ENCODE data around the gene KRT74. TPM values are rescaled to one million over a fixed set of nuclear protein-coding genes. Genes with fewer than 3 reads are reported as not detected.

The KRT74 gene
- total RNA-seq, 1 experiment from 2014 or later: not detected

DNA sequence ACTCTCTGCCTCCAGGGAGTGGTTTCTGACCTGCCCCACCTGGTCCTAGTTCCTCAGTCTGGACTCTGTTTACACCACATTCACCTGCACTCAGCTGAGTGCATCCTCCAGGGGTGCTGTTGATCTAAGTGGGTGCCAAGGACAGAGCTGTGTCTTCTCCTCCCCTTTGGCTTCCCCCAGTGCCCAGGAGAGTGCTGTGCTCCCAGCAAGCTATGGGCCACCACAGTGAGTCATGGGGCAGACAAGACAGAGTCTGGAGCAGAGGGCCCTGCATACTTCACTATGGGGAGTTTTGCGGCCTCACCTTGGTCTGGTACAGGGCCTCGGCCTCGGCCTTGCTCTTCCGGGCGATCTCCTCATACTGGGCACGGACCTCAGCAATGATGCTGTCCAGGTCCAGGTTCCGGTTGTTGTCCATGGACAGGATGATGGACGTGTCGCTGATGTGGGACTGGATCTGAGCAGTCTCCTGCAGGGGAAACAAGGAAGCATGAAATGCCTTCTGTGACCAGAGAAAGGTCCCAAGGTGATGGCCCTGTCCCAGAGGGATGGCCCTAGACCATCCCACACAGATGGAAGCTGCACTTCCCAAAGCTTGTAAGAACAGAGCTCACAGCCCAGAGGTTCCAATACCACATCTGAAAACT is 39.9 kb upstream of the KRT74 start:
- no peaks in the 10 kb centered on the region for H3K4me1 ChIP-seq (ENCODE audit: insufficient read depth, low read length)
- H3K27me3 ChIP-seq (ENCODE audit: low read length): peaks cover 62% of the 10 kb centered on the region
- POLR2A ChIA-PET (ENCODE audit: unreplicated experiment): no interaction called here
- H4K20me1 ChIP-seq (ENCODE audit: low read length): no peaks in the 10 kb centered on the region
- CTCF ChIA-PET: no interaction called here
- no peaks in the 10 kb centered on the region for H3K36me3 ChIP-seq (ENCODE audit: low read depth, low read length)
- no peaks in the 10 kb centered on the region for H3K9me3 ChIP-seq (ENCODE audit: low read length)
- TF ChIP-seq, protein P1, sequence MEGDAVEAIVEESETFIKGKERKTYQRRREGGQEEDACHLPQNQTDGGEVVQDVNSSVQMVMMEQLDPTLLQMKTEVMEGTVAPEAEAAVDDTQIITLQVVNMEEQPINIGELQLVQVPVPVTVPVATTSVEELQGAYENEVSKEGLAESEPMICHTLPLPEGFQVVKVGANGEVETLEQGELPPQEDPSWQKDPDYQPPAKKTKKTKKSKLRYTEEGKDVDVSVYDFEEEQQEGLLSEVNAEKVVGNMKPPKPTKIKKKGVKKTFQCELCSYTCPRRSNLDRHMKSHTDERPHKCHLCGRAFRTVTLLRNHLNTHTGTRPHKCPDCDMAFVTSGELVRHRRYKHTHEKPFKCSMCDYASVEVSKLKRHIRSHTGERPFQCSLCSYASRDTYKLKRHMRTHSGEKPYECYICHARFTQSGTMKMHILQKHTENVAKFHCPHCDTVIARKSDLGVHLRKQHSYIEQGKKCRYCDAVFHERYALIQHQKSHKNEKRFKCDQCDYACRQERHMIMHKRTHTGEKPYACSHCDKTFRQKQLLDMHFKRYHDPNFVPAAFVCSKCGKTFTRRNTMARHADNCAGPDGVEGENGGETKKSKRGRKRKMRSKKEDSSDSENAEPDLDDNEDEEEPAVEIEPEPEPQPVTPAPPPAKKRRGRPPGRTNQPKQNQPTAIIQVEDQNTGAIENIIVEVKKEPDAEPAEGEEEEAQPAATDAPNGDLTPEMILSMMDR (conservative IDR thresholded peaks at IDR 0.05; ENCODE audit: low read depth, low read length): no peak
- TF ChIP-seq EZH2phosphoT487 (IDR thresholded peaks at IDR 0.05; ENCODE audit: borderline replicate concordance, low read length) (no peak), EZH2 (IDR thresholded peaks at IDR 0.05; ENCODE audit: low read length, unreplicated experiment) (no peak)
- no peak overlapping the region for H3K27ac ChIP-seq (ENCODE audit: low read length)
- intact Hi-C loops (cut with micrococcal nuclease): no loop called here
- ATAC-seq (no peak), DNase-seq (no peak)
- no peak overlapping the region for H2AFZ ChIP-seq (ENCODE audit: low read length)
- H3F3A ChIP-seq (ENCODE audit: low read length, unreplicated experiment): no peaks in the 10 kb centered on the region
- no peaks in the 10 kb centered on the region for H3K79me2 ChIP-seq (ENCODE audit: low read length)
- H3K9me2 ChIP-seq (replicated peaks; ENCODE audit: low read length): no peaks in the 10 kb centered on the region
- no TSS peak for BruUV-seq (replicated peaks)
- H3K4me3 ChIP-seq (ENCODE audit: low read length): no peak overlapping the region
- H3K9ac ChIP-seq (ENCODE audit: low read length): no peak overlapping the region
- H3K4me2 ChIP-seq (ENCODE audit: low read length): no peak overlapping the region

DNA sequence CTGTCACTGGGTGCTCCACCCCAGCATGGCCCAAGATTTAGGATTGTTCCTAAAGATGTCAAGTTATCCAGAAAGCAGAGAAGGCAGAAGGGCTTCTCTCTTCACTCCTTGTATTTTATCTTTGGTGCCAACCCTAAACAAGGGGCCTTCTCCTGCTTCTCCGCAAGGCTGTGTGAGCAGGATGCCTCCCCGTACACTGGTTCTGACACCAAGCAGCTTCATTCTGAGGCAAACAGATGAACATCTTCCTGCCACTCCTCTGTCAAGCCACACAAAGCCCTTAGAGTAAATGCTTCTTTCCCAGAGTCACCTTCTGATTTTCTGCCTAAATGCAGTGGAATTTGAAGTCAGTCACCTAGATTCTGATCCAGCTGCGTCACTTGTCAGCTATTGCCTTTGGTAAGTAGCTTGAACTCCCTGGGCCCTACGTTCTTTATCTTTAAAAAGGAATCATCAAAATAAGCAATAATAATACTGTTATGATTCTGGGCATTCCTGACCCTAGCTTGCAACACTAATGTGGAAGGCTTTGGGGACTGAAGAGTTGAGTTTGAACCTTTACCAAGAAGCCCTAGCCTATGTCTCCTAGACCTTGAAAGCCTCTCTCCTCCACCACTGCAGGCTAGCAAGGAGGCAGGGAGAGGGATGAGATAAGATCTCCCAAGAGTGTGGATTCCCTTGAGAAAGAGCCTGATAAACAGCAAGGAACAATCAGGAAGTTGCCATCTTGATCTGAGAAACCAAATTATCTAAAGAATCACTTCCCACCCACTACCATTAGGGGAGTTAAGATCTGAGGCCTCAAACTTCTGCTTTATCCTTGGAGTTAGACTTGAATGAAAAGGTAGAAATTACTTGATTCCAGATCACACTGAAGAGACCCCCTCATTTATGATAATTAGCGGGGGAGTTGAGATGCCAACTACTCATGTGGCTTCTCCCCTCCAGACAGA is 39.1 kb upstream of the KRT74 start:
- no peak overlapping the region for H3K9ac ChIP-seq (ENCODE audit: low read length)
- H3K27ac ChIP-seq (ENCODE audit: low read length): no peak overlapping the region
- TF ChIP-seq, protein P1 (conservative IDR thresholded peaks at IDR 0.05; ENCODE audit: low read depth, low read length): no peak
- TF ChIP-seq EZH2phosphoT487 (IDR thresholded peaks at IDR 0.05; ENCODE audit: borderline replicate concordance, low read length) (no peak), EZH2 (IDR thresholded peaks at IDR 0.05; ENCODE audit: low read length, unreplicated experiment) (no peak)
- no peaks in the 10 kb centered on the region for H3K9me2 ChIP-seq (replicated peaks; ENCODE audit: low read length)
- peaks cover 62% of the 10 kb centered on the region for H3K27me3 ChIP-seq (ENCODE audit: low read length)
- no peaks in the 10 kb centered on the region for H4K20me1 ChIP-seq (ENCODE audit: low read length)
- CTCF ChIA-PET: no interaction called here
- no peak overlapping the region for H2AFZ ChIP-seq (ENCODE audit: low read length)
- POLR2A ChIA-PET (ENCODE audit: unreplicated experiment): no interaction called here
- no peaks in the 10 kb centered on the region for H3F3A ChIP-seq (ENCODE audit: low read length, unreplicated experiment)
- DNase-seq: no peak
- no peak for ATAC-seq
- no peak overlapping the region for H3K4me3 ChIP-seq (ENCODE audit: low read length)
- H3K79me2 ChIP-seq (ENCODE audit: low read length): no peaks in the 10 kb centered on the region
- intact Hi-C loops (cut with micrococcal nuclease): no loop called here
- H3K9me3 ChIP-seq (ENCODE audit: low read length): no peaks in the 10 kb centered on the region
- no peak overlapping the region for H3K4me2 ChIP-seq (ENCODE audit: low read length)
- H3K36me3 ChIP-seq (ENCODE audit: low read depth, low read length): no peaks in the 10 kb centered on the region
- no TSS peak for BruUV-seq (replicated peaks)
- H3K4me1 ChIP-seq (ENCODE audit: insufficient read depth, low read length): no peaks in the 10 kb centered on the region

DNA sequence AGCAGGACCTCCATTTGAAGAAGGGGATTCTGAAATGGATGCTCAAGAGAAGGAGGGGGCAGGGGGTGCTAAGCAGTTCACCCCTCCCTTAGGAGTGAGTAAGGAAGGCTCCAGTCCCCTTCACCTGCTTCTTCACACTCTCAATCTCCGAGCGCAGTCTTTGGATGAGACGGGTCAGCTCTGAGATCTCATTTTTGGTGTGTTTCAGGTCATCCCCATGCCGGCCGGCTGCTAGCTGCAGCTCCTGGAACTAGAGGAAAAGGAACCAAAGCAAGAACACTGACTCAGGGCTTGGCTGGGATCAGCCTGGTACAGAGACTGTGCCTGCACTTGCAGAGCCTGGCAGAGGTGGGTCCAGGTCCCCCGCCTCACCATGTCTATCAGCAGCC is 37.4 kb upstream of the KRT74 start:
- Histone ChIP-seq H3F3A (ENCODE audit: low read length, unreplicated experiment) (no peaks in the 10 kb centered on the region), H3K4me1 (ENCODE audit: insufficient read depth, low read length) (no peaks in the 10 kb centered on the region), H3K9me2 (replicated peaks; ENCODE audit: low read length) (no peaks in the 10 kb centered on the region), H3K27ac (ENCODE audit: low read length) (no peak overlapping the region), H3K9me3 (ENCODE audit: low read length) (no peaks in the 10 kb centered on the region), H3K79me2 (ENCODE audit: low read length) (no peaks in the 10 kb centered on the region), H2AFZ (ENCODE audit: low read length) (no peak overlapping the region), H4K20me1 (ENCODE audit: low read length) (no peaks in the 10 kb centered on the region), H3K9ac (ENCODE audit: low read length) (no peak overlapping the region), H3K36me3 (ENCODE audit: low read depth, low read length) (no peaks in the 10 kb centered on the region), H3K27me3 (ENCODE audit: low read length) (peaks cover 47% of the 10 kb centered on the region), H3K4me2 (ENCODE audit: low read length) (no peak overlapping the region), H3K4me3 (ENCODE audit: low read length) (no peak overlapping the region)
- CTCF ChIA-PET: no interaction called here
- DNase-seq: no peak
- POLR2A ChIA-PET (ENCODE audit: unreplicated experiment): no interaction called here
- ATAC-seq: no peak
- intact Hi-C loops (cut with micrococcal nuclease): no loop called here
- no TSS peak for BruUV-seq (replicated peaks)
- TF ChIP-seq EZH2 (IDR thresholded peaks at IDR 0.05; ENCODE audit: low read length, unreplicated experiment) (no peak), EZH2phosphoT487 (IDR thresholded peaks at IDR 0.05; ENCODE audit: borderline replicate concordance, low read length) (no peak)
- TF ChIP-seq, protein P1 (conservative IDR thresholded peaks at IDR 0.05; ENCODE audit: low read depth, low read length): no peak

Data from PC-3 (cell line).